HUES48 (cell line): ENCODE data around the gene CLK1.

Experiments used
- H3K27ac ChIP-seq: one replicate; pipeline ENCODE4 v1.7.0; 2013; ENCODE audit warnings: low read depth, low read length, inconsistent platforms
- H3K27me3 ChIP-seq: 2 replicates; pipeline ENCODE4 v1.6.1; 2013; ENCODE audit warnings: mild to moderate bottlenecking, low read length; ENCODE audit not compliant: control insufficient read depth, insufficient read depth
- H3K36me3 ChIP-seq: 2 replicates; pipeline ENCODE4 v1.6.1; 2013; ENCODE audit warnings: low read length; ENCODE audit not compliant: control insufficient read depth, insufficient read depth
- H3K4me1 ChIP-seq: 2 replicates; pipeline ENCODE4 v1.6.1; 2013; ENCODE audit warnings: mild to moderate bottlenecking, low read length; ENCODE audit not compliant: control insufficient read depth, insufficient read depth
- H3K4me3 ChIP-seq: 2 replicates; pipeline ENCODE4 v1.5.1; 2013; ENCODE audit warnings: mild to moderate bottlenecking, low read depth, low read length
- H3K9ac ChIP-seq: 2 replicates; pipeline ENCODE4 v1.6.1; 2013; ENCODE audit warnings: mild to moderate bottlenecking, low read depth, low read length, moderate library complexity
- H3K9me3 ChIP-seq: 2 replicates; pipeline ENCODE4 v1.6.1; 2013; ENCODE audit warnings: low read length; ENCODE audit not compliant: control insufficient read depth, insufficient read depth

CLK1 gene

GRCh38 chr2:200809506-200810251, 54.8 kb downstream of the CLK1 start:
- Histone ChIP-seq H3K27ac (no peak overlapping the region), H3K9ac (no peak overlapping the region), H3K36me3 (peaks cover 19% of the 10 kb centered on the region), H3K4me3 (no peak overlapping the region), H3K27me3 (no peaks in the 10 kb centered on the region), H3K4me1 (peaks cover 14% of the 10 kb centered on the region), H3K9me3 (no peaks in the 10 kb centered on the region)
